Keratinocyte (primary cell): ENCODE measurements around the gene MGAT5B. TPM values are rescaled to one million over a fixed set of nuclear protein-coding genes. Genes with fewer than 3 reads are reported as not detected.

Experiments
- DNase-seq: peaks from one replicate; pipeline ENCODE4 v3.0.0-alpha.2; 2011; ENCODE audit warnings: low read depth, missing footprints, low spot score
- FAIRE-seq: peaks from 2 replicates; lab custom pipeline; 2011; peaks lifted over from hg19 to GRCh38; lab: Jason Lieb, UNC
- H2AFZ ChIP-seq: 2 replicates; pipeline ENCODE4 v1.6.0; 2012; ENCODE audit warnings: low read length, control low read depth, inconsistent platforms; ENCODE audit not compliant: control insufficient read depth
- H3K27ac ChIP-seq: 2 replicates; pipeline ENCODE4 v1.5.1; 2011; ENCODE audit warnings: low read length; ENCODE audit not compliant: control insufficient read depth, insufficient read depth
- H3K27me3 ChIP-seq: 3 replicates; pipeline ENCODE4 v1.6.0; 2011; ENCODE audit warnings: low read length; ENCODE audit not compliant: control insufficient read depth, insufficient read depth; ENCODE audit errors: extremely low read depth
- H3K36me3 ChIP-seq, 2 experiments: 2 replicates in 1 of 2; 3 replicates in 1 of 2; pipeline ENCODE4 v1.5.1; 2011; ENCODE audit warnings: low read length in 2 of 2, mild to moderate bottlenecking in 1 of 2; ENCODE audit not compliant: control insufficient read depth in 2 of 2, insufficient read depth in 2 of 2; ENCODE audit errors: extremely low read depth in 1 of 2
- H3K4me1 ChIP-seq: 3 replicates; pipeline ENCODE4 v1.5.1; 2011; ENCODE audit warnings: low read length; ENCODE audit not compliant: control insufficient read depth, insufficient read depth; ENCODE audit errors: extremely low read depth
- H3K4me2 ChIP-seq: 3 replicates; pipeline ENCODE4 v1.6.0; 2011; ENCODE audit warnings: low read depth, low read length; ENCODE audit not compliant: control insufficient read depth, insufficient read depth; ENCODE audit errors: extremely low read depth
- H3K4me3 ChIP-seq, 3 experiments: fragments of 200-600 bp in 1 of 3; sonication (generic) in 1 of 3; 2 replicates in 2 of 3; 3 replicates in 1 of 3; pipeline ENCODE4 v1.5.1; 2011 to 2016; ENCODE audit warnings: low read length in 3 of 3, mild to moderate bottlenecking in 3 of 3, control low read depth in 2 of 3, inconsistent platforms in 1 of 3, low read depth in 1 of 3, mixed read lengths in 1 of 3, mixed run types in 1 of 3, moderate library complexity in 1 of 3; ENCODE audit not compliant: control insufficient read depth in 2 of 3, insufficient read depth in 2 of 3; ENCODE audit errors: extremely low read depth in 1 of 3
- H3K79me2 ChIP-seq: 2 replicates; pipeline ENCODE4 v1.6.0; 2012; ENCODE audit warnings: low read length; ENCODE audit not compliant: control insufficient read depth, insufficient read depth
- H3K9ac ChIP-seq: 3 replicates; pipeline ENCODE4 v1.6.0; 2011; ENCODE audit warnings: low read length; ENCODE audit not compliant: control insufficient read depth, insufficient read depth; ENCODE audit errors: extremely low read depth
- H3K9me1 ChIP-seq: 3 replicates; pipeline ENCODE4 v1.6.0; 2011; ENCODE audit warnings: low read length; ENCODE audit not compliant: control insufficient read depth, insufficient read depth; ENCODE audit errors: extremely low read depth
- H3K9me3 ChIP-seq: 2 replicates; pipeline ENCODE4 v1.5.1; 2012; ENCODE audit warnings: low read depth, low read length; ENCODE audit not compliant: control insufficient read depth
- H4K20me1 ChIP-seq: 3 replicates; pipeline ENCODE4 v1.6.0; 2011; ENCODE audit warnings: low read length; ENCODE audit not compliant: control insufficient read depth, insufficient read depth; ENCODE audit errors: extremely low read depth
- EZH2 ChIP-seq: IDR thresholded peaks from one replicate; pipeline ENCODE4 v1.6.1; 2012; ENCODE audit warnings: inconsistent platforms, mild to moderate bottlenecking, low read length, moderate library complexity
- dilution Hi-C: fragments of 300-500 bp; cut with MboI; formaldehyde crosslinking; loops from one replicate; pipeline ENCODE4 v1.7.0; 2020; ENCODE audit warnings: low sequenced_read_pairs; ENCODE audit not compliant: extremely low pct_ligation_motif_present
- polyA plus RNA-seq, 5 experiments: library from polyadenylated mRNA; depleted of rRNA in 3 of 5; stranded (reverse) in 3 of 5; stranded (forward) in 1 of 5; unstranded in 1 of 5; fragments of >200 nt; gene quantifications; 1 replicate in 1 of 5; 2 replicates in 3 of 5; 3 replicates in 1 of 5; pipeline versions ENCODE4 v1.2.1 to v1.2.3, GENCODE V29; 2011 to 2012; ENCODE audit warnings: missing spikeins in 2 of 5, low read depth in 1 of 5, low replicate concordance in 1 of 5
- TF ChIP-seq, protein P1 (sequence below), 3 experiments: IDR thresholded peaks in 1 of 3; conservative IDR thresholded peaks in 1 of 3; optimal IDR thresholded peaks in 1 of 3; 2 replicates in 2 of 3; 3 replicates in 1 of 3; pipeline versions ENCODE3 to v1.5.1; 2011; ENCODE audit warnings: low read length in 3 of 3, mild to moderate bottlenecking in 3 of 3, moderate library complexity in 2 of 3, control low read depth in 1 of 3, inconsistent platforms in 1 of 3; ENCODE audit not compliant: insufficient read depth in 2 of 3; ENCODE audit errors: extremely low read depth in 1 of 3

Gene MGAT5B
- polyA plus RNA-seq, 1 donor (not counting 4 experiments of a cell fraction or from before 2014, with no cell fraction given), result 0.29 TPM

DNA sequence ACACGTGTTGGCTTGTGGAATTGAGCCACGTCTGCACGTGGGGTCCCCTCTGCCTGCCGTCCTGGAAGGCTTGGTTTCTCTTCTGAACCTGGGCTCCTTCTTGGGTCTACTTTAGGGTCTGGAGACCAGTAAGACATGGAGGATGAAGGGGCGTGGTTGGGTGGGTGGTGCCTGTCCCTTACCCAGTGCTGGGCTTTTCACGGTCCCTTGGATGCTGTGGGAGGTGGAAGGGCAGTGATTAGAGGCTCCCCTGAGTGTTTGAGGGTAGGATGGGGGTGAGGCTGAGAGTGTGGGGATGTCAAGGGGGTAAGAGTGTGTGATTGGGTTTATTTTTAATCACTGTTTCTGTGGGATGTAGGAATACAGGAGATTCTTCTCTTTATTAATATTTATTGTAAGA, 38.3 kb downstream of the MGAT5B start:
- Histone ChIP-seq H3K4me1 (no peaks in the 10 kb centered on the region), H3K4me3 (no peak overlapping the region), H3K79me2 (no peaks in the 10 kb centered on the region), H3K36me3 (no peaks in the 10 kb centered on the region), H2AFZ (no peak overlapping the region), H3K4me2 (no peak overlapping the region), H3K27ac (no peak overlapping the region), H3K9ac (no peak overlapping the region), H3K27me3 (peaks cover 3% of the 10 kb centered on the region), H3K9me1 (no peaks in the 10 kb centered on the region), H3K9me3 (no peaks in the 10 kb centered on the region), H4K20me1 (peaks cover 3% of the 10 kb centered on the region)
- dilution Hi-C loops, result no loop called here
- no peak for DNase-seq
- TF ChIP-seq, protein P1, sequence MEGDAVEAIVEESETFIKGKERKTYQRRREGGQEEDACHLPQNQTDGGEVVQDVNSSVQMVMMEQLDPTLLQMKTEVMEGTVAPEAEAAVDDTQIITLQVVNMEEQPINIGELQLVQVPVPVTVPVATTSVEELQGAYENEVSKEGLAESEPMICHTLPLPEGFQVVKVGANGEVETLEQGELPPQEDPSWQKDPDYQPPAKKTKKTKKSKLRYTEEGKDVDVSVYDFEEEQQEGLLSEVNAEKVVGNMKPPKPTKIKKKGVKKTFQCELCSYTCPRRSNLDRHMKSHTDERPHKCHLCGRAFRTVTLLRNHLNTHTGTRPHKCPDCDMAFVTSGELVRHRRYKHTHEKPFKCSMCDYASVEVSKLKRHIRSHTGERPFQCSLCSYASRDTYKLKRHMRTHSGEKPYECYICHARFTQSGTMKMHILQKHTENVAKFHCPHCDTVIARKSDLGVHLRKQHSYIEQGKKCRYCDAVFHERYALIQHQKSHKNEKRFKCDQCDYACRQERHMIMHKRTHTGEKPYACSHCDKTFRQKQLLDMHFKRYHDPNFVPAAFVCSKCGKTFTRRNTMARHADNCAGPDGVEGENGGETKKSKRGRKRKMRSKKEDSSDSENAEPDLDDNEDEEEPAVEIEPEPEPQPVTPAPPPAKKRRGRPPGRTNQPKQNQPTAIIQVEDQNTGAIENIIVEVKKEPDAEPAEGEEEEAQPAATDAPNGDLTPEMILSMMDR (optimal IDR thresholded peaks at IDR 0.05 in 1 of 3, IDR thresholded peaks at IDR 0.05 in 1 of 3, conservative IDR thresholded peaks at IDR 0.05 in 1 of 3; ENCODE audit: extremely low read depth in 1 of 3, insufficient read depth in 2 of 3, low read length in 3 of 3), result no peak
- TF ChIP-seq EZH2, result no peak
- no peak for FAIRE-seq

DNA sequence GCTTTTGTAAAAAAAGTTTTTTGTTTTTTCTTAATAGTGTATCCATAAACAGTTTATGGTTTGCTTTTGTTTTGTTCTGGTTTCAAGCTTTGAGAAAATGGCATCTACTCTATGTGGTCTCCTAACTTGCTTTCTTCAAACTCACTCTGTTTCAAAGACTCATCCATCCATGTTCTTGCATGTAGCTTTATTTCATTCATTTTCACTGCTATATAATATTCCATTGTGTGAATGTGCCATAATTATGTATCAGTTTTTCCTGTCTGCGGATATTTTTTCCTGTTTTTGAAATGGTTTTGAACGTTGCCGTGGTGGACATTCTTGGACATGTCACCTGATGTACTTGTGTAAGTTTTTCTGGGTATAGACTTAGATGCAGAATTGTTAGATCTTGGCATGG, 39.1 kb downstream of the MGAT5B start:
- no peak overlapping the region for H3K27ac ChIP-seq
- H3K9ac ChIP-seq, result no peak overlapping the region
- H3K4me2 ChIP-seq, result no peak overlapping the region
- H3K4me1 ChIP-seq, result no peaks in the 10 kb centered on the region
- H4K20me1 ChIP-seq, result peaks cover 3% of the 10 kb centered on the region
- DNase-seq (no peak), FAIRE-seq (no peak)
- no peak overlapping the region for H2AFZ ChIP-seq
- H3K9me1 ChIP-seq, result no peaks in the 10 kb centered on the region
- TF ChIP-seq, protein P1 (optimal IDR thresholded peaks at IDR 0.05 in 1 of 3, IDR thresholded peaks at IDR 0.05 in 1 of 3, conservative IDR thresholded peaks at IDR 0.05 in 1 of 3; ENCODE audit: extremely low read depth in 1 of 3, insufficient read depth in 2 of 3, low read length in 3 of 3), result no peak
- TF ChIP-seq EZH2, result no peak
- H3K79me2 ChIP-seq, result no peaks in the 10 kb centered on the region
- dilution Hi-C loops, result no loop called here
- no peaks in the 10 kb centered on the region for H3K36me3 ChIP-seq
- H3K9me3 ChIP-seq, result no peaks in the 10 kb centered on the region
- peaks cover 3% of the 10 kb centered on the region for H3K27me3 ChIP-seq
- no peak overlapping the region for H3K4me3 ChIP-seq
